HG02938 (cell line): ENCODE data around the gene MS4A8.
"Not testable (repeated sequence)": the region's sequence is repeated elsewhere in the genome, so short reads cannot be mapped to it uniquely, and the experiment has no call there.

ENCODE experiments used
- ATAC-seq: cut with Tn5 transposase; IDR thresholded peaks from one replicate; pipeline ENCODE4 v1.9.1; 2021; ENCODE audit warnings: mild to moderate bottlenecking, moderate library complexity; ENCODE audit not compliant: unreplicated experiment

MS4A8 gene

GRCh38 chr11:60699284-60699691, at the start of gene MS4A8:
Gene MS4A8 (plus strand): TSS chr11:60699612. CDS start chr11:60700861, 1,249 bp downstream.
- ATAC-seq, result no peak

- ATAC-seq, result no peak
These were observed 41.5 kb upstream of the MS4A8 start for GRCh38 chr11:60657888-60658287.

GRCh38 chr11:60658409-60658808, 41.0 kb upstream of the MS4A8 start:
- ATAC-seq, result no peak

GRCh38 chr11:60672255-60672654, 27.2 kb upstream of the MS4A8 start:
- ATAC-seq, result no peak

- not testable (repeated sequence) for ATAC-seq
These were observed 21.2 kb upstream of the MS4A8 start for GRCh38 chr11:60678231-60678630.

GRCh38 chr11:60679879-60680278, 19.5 kb upstream of the MS4A8 start:
- no peak for ATAC-seq

GRCh38 chr11:60680455-60681119, 18.8 kb upstream of the MS4A8 start:
- ATAC-seq, result no peak

- not testable (repeated sequence) for ATAC-seq
These were observed 14.9 kb upstream of the MS4A8 start for GRCh38 chr11:60684541-60684848.

GRCh38 chr11:60691661-60692060, 7.8 kb upstream of the MS4A8 start:
- ATAC-seq, result no peak

GRCh38 chr11:60699936-60700335, 524 bp downstream of the MS4A8 start:
- no peak for ATAC-seq

GRCh38 chr11:60700689-60701468, 1.5 kb downstream of the MS4A8 start:
- ATAC-seq, result no peak

GRCh38 chr11:60701469-60701818, 2.0 kb downstream of the MS4A8 start:
- ATAC-seq, result no peak

GRCh38 chr11:60703374-60703773, 4.0 kb downstream of the MS4A8 start:
- ATAC-seq, result no peak

- no peak for ATAC-seq
These were observed 6.5 kb downstream of the MS4A8 start for GRCh38 chr11:60705895-60706294.

GRCh38 chr11:60706931-60707330, 7.5 kb downstream of the MS4A8 start:
- no peak for ATAC-seq

GRCh38 chr11:60710482-60710881, 11.1 kb downstream of the MS4A8 start:
- ATAC-seq, result no peak

- ATAC-seq, result no peak
These were observed 11.9 kb downstream of the MS4A8 start for GRCh38 chr11:60711276-60711675.

- not testable (repeated sequence) for ATAC-seq
These were observed 14.0 kb downstream of the MS4A8 start for GRCh38 chr11:60713423-60713822.

GRCh38 chr11:60717956-60718355, 18.5 kb downstream of the MS4A8 start:
- ATAC-seq, result no peak

- ATAC-seq, result no peak
These were observed 19.3 kb downstream of the MS4A8 start for GRCh38 chr11:60718524-60719316.

GRCh38 chr11:60719391-60719790, 20.0 kb downstream of the MS4A8 start:
- no peak for ATAC-seq

GRCh38 chr11:60720460-60720859, 21.0 kb downstream of the MS4A8 start:
- ATAC-seq, result no peak
